Measurements from ENCODE around the gene CIZ1.

GRCh38 chr9:128226412-128226801 is 35.0 kb upstream of the CIZ1 start:
- TF ChIP-seq MAFG (tag; conservative IDR thresholded peaks at IDR 0.05) (no peak), ZBTB17 (CRISPR knock-in tag; IDR thresholded peaks at IDR 0.05) (no peak), CHD7 (IDR thresholded peaks at IDR 0.05; ENCODE audit: low read depth, low read length) (no peak), NR2F6 (CRISPR knock-in tag; IDR thresholded peaks at IDR 0.05) (no peak), CHD1 (IDR thresholded peaks at IDR 0.05; ENCODE audit: low read length) (no peak), CREB5 (CRISPR knock-in tag; IDR thresholded peaks at IDR 0.05) (no peak), ZNF274 (IDR thresholded peaks at IDR 0.05; ENCODE audit: borderline replicate concordance, low read depth, low read length) (no peak), ZBTB26 (CRISPR knock-in tag; IDR thresholded peaks at IDR 0.05) (no peak)

All from K562 (cell line).